ENCODE results near the gene KCNQ1.

Gene KCNQ1

DNA sequence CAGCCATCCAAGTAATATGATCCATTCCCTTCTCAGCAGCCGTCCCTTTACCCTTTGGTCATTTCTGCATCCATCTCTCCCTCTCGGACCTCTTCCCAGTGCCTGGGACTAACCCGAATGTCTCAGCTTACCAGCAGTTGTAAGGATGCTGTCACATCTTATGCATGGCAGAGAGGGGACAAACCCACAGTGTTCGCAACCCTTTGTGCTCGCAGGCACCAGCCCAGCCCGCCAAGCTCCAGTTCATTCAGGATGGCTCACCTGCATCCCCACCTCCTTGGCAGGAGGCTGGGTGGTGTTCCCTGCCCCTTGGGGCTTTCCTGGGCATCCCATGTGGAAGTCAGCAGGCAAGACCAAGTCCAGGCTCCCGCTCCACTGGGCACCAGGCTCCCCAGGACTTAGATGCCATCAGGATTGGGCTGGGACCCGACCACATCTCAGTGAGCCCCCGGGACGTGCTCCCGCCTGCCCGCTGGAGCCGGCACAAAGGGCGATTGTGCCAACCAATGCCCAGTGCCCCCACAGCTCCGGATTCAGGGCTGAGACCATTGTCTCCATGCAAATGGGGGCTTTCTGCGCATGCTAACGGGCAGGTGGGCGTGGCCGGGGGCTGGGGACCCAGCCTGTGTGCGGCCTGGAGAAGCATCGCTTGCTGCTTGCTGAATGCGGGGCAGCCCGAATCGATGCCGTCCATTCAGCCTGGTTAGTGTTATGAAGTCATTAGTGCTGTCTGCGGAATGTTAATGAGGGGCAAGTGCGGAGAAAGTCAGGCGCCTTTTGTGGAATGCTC lies 146.4 kb downstream of the KCNQ1 start:
- no peak overlapping the region for H3K4me3 ChIP-seq (ENCODE audit: low read depth, low read length)
- DNase-seq (ENCODE audit: low read depth) = no peak
- TF ChIP-seq CTCF (IDR thresholded peaks at IDR 0.05; ENCODE audit: insufficient read depth, low read depth, low read length, missing control alignments) = no peak

DNA sequence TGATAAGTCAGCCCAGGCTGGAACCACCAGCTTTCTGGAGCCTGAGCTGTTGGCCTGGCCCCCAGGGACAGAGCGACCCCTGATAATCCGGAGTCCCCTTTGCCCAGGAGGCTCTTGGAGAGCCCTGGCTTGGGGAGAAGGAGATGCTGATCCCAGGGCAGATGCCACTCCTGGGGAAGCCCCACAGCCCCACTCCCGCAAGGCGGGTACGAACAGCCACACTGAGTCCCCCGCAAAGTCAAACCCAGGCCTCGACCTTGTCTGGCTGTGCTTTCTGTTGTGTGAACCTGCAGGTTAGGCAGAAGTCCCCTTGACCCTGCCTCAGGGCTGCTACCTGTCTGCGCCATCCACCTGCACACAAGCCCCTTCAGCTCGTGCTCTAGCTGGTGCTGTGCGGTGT lies 147.0 kb downstream of the KCNQ1 start:
- TF ChIP-seq CTCF (IDR thresholded peaks at IDR 0.05; ENCODE audit: insufficient read depth, low read depth, low read length, missing control alignments) = no peak
- no peak overlapping the region for H3K4me3 ChIP-seq (ENCODE audit: low read depth, low read length)
- DNase-seq (ENCODE audit: low read depth) = no peak

DNA sequence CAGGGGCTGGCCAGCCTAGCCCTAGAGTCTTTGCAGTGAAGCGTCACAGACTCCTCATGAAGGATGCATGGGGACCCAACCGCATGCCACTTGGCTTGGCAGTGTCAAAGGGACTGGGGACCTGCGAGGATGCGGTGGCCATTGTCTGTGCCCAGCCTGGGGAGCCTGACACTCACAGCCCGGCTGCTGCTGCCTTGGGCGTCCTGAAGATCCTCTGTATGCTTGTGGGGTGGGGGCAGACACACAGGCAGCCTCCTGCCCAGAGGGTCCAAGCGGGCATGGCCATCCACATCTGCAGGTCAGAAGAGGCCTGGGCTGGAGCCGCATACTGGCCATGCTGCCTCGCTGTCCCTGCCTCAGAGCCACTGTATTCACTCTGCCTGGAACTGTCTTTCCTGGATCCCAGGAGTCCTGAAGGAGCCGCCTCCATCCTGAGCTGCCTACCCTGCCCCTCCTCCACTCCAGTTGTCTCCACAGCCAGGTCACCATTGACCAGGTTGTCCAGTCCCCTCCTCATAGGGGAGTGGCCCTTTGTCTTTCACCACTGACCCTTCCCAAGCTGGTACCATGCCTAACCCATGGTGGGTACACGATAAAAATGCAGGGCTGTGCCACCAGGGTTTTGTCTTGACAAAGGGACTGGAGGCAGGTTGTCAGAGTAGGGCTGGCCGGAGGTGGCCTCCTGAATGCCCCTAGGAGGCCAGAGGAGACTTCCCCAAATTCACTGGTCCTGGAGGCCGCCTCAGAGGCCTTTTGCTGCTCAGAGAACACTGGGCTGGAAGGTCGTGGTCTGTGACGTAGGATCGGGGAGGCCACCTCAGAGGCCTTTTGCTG lies 148.0 kb downstream of the KCNQ1 start:
- TF ChIP-seq CTCF (IDR thresholded peaks at IDR 0.05; ENCODE audit: insufficient read depth, low read depth, low read length, missing control alignments) = no peak
- H3K4me3 ChIP-seq (ENCODE audit: low read depth, low read length) = no peak overlapping the region
- DNase-seq (ENCODE audit: low read depth) = no peak

DNA sequence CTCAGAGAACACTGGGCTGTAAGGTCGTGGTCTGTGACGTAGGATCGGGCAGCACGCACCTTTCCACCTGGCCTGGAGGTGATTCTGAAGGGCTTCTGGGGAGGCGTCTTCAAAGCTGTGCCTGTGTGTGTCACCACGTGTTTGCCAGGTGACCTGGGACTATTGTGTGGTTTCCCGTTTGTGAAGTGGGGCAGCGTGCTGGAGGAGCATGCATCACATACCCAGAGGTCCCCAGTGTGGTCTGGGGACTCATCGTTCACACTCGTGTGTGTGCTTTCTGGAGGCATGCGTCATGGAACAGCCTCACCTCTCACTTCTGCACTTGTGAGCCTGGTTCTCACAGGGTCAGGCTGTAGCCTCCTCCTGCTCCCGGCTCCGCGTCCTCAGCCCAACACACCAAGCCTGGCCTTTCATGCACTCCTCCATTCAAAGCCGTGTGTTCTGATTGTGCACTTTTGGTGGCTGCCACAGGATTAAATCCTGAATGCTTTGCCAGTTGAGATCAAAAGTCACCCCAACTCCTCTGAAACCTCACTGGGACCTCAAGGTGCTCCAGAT lies 148.7 kb downstream of the KCNQ1 start:
- TF ChIP-seq CTCF (IDR thresholded peaks at IDR 0.05; ENCODE audit: insufficient read depth, low read depth, low read length, missing control alignments) = no peak
- no peak overlapping the region for H3K4me3 ChIP-seq (ENCODE audit: low read depth, low read length)
- no peak for DNase-seq (ENCODE audit: low read depth)

- no peak for DNase-seq (ENCODE audit: low read depth)
- H3K4me3 ChIP-seq (ENCODE audit: low read depth, low read length) = no peak overlapping the region
- no peak for TF ChIP-seq CTCF (IDR thresholded peaks at IDR 0.05; ENCODE audit: insufficient read depth, low read depth, low read length, missing control alignments)
Measured at GRCh38 chr11:2594267-2594666, 149.5 kb downstream of the KCNQ1 start.

DNA sequence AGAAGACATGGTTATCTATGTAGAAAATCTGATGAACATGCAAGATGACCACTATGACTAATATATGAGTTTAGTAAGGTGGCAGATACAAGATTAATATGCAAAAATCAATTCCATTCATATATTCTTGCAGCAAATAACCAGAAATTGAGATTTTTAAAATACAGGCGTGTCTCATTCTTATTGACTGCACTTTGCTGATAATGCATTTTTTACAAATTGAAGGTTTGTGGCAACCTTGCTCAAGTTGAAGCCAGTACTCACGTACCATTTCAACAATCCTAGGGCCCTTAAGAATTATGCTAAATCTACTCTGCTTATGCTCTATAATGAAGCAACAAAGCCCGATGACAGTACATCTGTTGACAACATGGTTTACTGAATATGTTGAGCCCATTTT lies 150.4 kb downstream of the KCNQ1 start:
- no peak for TF ChIP-seq CTCF (IDR thresholded peaks at IDR 0.05; ENCODE audit: insufficient read depth, low read depth, low read length, missing control alignments)
- DNase-seq (ENCODE audit: low read depth) = no peak
- no peak overlapping the region for H3K4me3 ChIP-seq (ENCODE audit: low read depth, low read length)
